HG03060 (cell line): ENCODE results near the gene COMMD4.

ENCODE experiments used
- ATAC-seq: cut with Tn5 transposase; IDR thresholded peaks from one replicate; pipeline ENCODE4 v1.9.1; 2021; ENCODE audit warnings: low read depth, moderate number of reproducible peaks; ENCODE audit not compliant: unreplicated experiment

The COMMD4 gene

DNA sequence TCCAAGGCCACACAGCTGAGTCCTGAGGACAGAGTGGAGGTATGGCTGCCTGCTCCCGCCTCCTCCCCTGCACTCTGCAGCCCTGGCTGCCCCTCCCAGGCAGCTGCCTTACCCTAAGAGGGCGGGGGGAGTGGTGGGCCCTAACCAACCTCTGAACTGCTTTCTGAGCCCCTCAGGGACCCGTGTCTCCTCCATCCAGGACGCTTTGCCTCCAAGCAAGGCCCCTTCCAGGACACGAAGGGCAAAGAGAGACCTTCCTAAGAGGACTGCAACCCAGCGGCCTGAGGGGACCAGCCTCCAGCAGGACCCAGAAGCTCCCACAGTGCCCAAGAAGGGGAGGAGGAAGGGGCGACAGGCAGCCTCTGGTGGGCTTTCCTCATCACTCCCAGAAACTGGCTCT lies 18.6 kb downstream of the COMMD4 start:
- no peak for ATAC-seq

DNA sequence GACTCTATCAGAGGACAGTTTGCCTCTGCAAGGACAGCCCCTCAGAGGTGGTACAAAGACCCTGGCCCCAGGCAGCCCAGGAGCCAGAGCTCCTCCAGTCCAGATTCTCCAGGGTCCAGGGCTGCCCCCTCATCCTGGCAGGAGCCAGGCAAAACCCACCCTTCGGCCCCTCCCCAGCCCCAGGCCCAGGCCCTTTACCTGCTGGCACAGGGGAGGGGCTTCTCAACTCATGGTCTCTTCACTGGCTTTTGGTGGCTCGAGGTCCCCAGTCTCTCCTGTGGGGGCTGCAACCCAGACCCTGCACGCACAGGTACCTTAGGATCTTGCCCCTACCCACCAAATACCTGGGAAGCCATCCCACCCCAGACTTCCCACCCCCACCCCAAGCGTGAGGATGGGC lies 19.5 kb downstream of the COMMD4 start:
- ATAC-seq: no peak

DNA sequence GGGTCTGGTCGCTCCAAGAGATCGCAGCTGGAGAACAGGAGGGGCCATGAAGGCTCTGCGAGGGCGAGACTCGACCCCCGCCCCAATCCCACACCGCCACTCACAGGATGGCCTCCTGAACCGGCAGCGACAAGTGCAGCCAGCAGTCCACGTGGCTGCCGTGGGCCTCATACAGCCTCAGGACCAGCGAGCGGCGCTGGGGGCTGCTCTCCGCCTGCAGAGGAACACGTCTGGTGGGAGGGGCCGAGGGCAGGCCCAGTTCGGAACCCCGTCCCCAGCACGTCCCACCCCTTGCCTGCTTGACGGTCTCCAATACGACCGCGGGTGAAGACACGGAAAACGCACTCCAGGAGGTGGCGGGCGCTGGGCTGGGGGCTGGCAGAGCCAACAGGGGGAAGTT lies 20.1 kb downstream of the COMMD4 start:
- no peak for ATAC-seq

DNA sequence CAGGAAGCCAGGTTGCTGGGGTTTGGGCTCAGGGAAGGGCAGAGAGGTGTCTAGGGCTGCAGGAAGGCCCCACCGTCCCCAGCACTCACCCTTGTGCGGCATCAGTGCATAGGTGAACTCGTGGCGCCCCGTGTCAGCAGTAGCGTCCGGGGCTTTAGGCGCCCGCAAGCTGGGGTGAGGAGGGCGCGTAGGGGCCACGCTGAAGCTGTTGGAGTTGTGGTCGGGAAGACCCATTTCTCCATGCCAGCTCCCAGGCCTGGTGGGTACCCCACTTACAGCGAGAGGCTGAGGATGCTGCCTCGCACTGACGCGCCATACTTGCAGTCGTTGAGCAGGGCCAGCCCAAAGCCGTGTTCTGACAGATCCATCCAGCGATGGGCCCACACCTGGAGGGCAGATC lies 20.7 kb downstream of the COMMD4 start:
- ATAC-seq: no peak

DNA sequence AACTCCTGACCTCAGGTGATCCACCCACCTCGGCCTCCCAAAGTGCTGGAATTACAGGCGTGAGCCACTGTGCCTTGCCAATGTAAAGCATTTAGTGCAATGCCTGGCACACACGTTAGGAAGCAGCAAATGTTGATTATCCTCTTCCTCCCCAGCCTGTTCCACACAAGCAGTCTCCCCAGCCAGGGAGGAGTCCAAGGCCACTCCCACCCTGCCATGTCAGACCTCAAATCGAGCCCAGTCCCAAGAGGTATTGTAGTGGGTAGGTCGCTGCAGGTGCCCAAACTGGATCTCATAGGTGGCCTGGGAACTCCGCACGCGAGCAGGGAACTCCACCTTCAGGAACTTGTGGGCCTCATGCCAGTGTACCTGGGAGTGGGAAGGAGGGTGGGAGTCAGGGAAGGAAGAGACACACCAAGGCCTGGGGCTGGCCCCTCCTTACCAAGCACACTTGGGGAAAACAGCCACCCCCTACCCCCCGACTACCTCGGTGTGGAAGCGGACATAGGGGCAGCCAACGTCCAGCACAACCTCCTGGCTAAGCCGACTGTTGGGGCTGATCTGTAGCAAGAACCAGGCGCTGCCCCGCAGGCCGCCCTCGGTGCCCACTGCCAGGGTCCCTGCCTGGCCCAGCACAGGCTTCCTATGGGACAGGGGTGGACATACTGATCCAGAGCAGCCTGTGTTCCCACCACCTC lies 22.3 kb downstream of the COMMD4 start:
- ATAC-seq: no peak

DNA sequence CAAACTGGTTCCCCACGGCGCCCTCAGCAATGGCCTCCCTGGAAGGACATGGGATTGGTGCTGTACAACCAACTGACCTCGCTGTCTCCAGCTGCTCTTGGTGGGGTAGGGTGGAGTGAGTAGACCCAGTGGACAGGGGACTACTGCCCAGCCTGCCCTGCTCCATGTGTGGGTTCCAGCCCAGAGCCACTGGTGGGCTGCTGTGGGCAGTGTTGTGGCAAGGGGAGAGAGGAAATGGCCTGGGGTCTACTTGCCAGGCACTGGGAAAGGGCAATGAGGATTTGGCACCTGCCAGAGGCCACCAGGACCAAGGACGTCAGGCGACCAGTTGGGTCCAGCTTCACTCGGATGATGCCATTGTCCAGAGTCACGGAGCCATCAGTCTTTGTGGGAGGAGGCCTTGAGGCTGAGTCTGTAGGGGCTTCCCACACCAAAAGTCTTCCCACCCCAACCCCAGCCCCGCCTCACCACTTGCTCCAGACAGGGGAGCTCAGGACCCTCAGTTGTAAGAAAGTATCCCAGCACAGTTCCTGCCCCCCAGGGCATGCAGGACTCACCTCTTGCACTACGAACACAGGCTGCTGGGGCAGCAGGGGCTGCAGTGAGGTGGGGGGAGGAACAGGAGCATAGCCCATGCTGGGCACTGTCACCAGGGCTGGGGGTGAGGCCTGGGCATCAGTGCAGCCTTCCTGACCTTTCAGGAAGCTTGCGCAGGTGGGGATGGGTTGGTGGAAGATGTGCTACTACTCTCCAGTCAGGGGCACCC lies 23.1 kb downstream of the COMMD4 start:
- no peak for ATAC-seq

DNA sequence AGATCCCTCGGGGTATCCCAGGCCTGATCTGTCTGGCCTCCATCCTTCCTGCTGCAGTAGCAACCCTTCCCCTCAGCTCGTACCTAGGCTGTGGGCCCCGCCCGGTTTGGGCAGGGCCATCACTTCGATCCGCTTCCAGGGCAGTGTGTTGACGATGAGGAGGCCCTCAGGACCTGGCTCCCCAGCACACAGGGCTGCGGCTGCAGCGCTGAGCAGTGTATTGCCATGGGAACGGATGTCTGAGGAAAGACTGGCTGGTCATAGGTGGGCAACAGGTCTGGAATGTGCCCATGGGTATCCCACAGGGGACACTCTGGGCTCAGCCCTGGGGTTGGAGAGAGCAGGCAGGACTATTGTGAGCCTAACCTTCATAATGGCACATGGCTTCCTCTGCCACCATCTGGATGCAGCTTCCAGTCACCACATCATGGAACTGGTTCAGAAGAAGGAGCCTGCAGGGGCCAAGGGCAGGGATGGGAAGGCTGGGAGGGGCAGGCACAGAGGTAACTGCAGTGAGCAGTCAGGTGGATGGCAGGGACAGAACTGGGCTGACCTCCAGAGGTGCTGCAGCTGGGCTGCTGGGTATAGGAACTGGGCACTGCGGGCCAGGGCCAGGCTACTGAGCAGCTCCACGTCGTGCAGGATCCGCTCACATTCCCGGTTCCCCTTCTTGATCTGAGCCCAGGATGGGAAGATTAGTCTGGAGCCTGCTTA lies 23.8 kb downstream of the COMMD4 start:
- ATAC-seq: no peak

DNA sequence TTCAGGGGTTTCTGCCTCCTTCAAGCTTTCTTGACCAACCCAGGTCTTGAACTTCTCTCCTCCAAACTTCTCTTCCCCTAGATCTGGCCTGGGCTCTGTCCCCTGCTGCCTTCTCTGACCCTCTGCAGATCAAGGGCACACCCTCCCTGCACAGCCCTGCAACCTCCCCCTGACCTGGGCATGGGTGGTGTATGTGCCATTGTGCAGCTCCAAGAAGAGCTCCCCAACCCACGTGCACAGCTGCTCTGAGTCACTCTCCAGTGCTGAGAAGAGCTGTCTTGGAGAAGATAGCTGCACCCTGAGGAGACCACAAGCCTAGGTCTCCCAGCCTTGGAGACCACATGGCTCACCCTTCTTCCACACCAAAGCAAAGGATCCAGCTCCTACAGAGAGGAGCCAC lies 24.5 kb downstream of the COMMD4 start:
- ATAC-seq: no peak

DNA sequence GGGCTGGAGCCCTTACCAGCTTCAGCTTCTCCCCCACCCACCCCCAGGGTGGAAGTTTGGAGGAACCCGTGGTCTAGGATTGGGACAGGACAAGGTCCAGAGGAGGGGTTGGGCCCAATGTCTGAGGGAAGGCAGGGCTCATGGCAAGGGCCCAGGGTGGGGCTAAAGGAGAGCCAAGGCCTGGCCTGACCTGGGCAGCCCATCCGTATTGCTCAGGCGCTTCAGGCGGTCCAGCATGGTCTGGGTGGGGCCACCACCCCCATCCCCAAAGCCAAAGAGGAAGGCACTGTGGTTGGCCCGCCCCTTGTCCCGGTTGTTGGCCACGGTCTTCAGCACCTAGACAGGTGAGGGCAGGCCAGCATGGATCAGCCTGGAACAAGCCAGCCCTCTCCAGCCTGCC lies 25.0 kb downstream of the COMMD4 start:
- no peak for ATAC-seq

DNA sequence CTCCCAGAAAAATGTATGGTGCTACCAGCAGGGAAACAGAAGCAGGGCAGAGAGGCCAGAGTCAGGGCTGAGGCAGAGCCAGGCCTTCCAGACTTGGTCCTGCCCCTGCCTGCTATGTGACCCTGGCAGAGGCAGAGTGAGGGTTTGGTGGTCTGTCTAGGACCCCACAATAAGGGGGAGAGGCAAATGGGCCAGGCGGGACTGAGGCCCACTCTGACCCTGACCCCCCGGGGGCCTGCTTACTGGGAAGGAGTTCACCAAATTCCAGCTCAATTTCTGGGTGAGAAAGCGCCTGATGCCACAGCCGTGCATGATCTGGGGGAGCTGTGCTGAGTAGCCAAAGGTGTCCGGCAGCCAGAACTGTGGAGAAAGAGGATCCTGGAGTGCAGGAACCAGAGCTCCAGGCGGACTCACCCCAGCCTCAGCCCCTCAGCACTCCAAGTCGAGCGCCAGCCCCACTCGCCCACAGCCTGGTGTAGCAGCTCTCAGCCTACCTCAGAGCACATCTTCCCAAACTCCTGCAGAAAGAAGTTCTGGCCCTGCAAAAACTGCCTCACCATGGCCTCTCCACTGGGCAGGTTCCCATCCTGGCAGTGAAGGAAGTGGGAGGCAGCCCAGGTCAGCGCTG lies 25.6 kb downstream of the COMMD4 start:
- no peak for ATAC-seq

DNA sequence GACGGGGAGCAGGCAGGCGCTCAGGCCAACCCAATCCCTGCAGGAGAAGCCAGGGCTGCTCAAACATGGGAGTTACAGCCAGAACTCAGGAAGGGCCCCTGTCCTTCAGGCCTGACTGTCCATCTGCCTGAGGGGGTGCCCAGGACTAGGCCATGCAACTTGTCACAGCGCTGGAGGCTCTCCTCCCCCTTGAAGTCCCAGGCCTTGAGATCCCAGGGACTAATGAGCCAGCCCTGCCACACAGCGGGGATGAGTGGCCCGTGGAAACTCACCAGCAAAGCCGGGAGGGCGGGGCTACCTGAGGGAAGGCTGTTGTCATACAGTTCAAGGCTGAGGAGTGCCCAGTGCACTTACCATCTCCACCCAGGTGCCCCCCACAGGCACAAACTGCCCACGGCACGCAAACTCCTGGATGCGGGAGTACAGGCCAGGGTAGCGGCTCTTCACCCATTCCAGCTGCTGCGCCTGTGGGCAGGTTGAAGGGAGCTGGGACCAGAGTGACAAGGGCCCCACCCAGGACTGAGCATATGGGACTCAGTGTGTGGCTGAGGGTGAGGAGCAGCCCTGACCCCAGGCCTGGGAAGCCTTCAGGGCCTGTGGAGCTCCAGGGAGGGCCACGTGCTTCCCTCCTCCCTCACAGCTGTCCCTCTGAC lies 26.3 kb downstream of the COMMD4 start:
- no peak for ATAC-seq

DNA sequence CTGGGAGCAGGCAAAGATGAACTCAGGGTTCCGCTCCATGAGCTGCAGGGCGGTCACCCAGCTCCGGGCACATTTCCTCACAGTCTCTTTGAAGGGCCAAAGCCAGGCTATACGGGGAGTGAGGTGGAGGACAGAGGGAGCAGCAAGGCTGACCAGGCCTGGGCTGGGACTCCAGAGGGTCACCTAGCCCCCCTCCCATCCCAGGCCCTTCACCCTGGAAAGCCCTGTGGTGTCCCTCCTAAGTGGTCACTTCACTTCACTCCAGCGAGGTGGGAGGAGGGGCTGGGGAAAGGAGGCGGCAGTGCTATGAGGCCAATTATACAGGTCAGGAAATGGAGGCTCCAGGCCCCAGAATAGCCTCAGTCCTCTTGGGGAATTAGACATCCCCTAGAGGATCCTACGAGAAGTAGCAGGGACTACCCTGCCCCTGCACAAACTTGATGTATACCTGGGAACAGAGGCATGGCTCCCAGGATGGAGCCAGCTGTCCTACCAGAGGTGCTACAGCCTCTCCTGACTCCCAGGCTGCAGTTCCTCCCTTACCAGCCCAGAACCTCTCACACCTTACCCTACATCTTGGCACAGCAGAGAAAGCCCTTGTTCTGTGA lies 26.9 kb downstream of the COMMD4 start:
- ATAC-seq: no peak

DNA sequence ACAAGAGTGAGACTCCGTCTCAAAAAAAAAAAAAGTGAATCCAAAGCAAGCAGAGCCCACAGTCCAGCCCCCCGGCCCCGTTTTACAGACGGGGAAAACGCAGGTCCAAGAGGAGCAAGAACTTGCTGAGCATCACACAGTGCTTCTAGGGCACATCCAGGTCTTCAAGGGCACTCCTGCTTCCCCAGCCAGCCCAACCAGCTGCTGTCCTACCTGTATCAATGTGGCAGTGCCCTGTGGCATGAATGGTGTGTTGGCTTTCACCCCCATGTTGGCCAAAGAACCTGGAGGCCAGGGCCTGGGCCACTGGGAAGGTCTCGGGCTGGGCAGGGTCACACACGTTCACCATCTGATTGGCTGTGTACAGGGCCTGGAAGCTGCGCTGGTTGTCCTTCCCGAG lies 27.9 kb downstream of the COMMD4 start:
- ATAC-seq: no peak

DNA sequence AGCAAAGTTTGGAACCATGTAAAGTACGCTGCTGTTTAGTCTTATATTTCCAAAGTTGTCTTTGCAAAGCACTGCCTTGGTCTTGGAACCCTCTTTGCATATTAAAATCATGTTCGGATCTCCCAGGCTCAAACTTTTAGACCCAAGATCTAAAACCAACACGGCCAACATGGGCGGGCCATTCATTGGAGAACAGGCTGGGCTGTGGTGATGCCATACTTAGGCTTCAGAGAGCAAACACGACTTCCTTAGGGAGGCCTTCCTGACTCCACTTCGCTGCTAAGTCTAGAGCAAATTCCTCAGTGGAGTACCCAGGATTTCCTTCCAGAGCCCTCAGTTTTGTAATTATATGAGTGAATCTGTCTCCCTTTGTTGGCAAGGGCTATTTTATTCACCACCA lies 29.0 kb downstream of the COMMD4 start:
- ATAC-seq: no peak

DNA sequence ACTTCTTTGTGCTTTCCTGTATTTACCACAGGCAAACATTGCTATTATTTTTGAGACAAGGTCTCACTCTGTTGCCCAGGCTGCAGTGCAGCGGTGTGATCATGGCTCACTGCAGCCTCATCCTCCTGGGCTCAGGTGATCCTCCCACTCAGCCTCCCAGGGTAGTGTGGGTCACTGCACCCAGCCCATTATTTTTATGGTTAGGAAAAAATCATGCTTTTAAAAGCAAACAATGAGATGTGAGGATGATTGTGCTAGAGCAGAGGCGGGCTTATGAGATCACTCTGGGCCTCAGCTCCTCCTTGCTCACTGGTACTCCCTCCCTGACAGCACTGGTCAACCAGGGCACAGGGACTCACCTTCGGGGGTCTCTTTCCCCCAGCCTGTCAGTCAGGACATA lies 30.3 kb downstream of the COMMD4 start:
- no peak for ATAC-seq

DNA sequence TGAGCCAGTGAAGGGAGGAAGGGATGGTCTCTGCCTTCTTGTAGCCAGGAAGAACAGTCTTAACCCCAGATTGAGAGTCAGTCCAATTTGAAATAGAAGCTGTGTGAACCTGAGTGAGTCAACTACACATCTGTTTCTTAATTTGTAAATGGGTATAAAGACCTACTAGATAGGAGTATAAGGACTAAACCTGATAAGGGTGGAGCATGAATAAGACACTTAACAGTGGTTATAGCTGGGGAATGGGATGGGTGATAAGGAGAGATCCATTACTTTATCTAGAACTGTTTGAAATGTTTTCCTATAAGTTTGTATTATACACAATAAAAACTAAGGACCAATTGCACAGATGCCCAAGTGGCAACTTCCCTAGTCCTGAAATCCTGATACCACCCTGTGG lies 31.1 kb downstream of the COMMD4 start:
- ATAC-seq: no peak

DNA sequence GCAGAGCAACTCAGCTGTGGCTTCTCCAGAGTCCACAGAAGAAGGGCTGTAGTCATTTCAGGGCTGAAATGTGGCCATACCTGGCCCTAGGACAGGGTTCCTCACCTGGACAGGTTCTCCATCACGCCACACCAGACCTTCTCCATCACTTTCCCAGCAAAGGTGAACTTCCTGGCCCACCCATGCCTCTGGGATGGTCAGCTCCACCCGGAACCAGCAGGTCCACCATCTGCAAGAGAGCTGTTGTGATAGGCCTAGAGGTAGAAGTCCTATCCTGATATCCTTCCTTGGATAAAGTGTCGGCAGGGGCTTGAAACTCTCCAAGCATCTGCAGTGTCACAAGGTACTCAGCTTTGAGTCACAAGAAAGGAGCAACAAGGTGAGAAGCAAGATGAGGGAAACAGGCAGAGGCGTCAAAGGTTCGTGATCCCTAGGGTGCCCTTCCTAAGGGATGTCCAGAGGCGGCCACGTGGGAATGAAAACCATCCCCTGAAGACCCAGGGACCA lies 31.6 kb downstream of the COMMD4 start:
- no peak for ATAC-seq

DNA sequence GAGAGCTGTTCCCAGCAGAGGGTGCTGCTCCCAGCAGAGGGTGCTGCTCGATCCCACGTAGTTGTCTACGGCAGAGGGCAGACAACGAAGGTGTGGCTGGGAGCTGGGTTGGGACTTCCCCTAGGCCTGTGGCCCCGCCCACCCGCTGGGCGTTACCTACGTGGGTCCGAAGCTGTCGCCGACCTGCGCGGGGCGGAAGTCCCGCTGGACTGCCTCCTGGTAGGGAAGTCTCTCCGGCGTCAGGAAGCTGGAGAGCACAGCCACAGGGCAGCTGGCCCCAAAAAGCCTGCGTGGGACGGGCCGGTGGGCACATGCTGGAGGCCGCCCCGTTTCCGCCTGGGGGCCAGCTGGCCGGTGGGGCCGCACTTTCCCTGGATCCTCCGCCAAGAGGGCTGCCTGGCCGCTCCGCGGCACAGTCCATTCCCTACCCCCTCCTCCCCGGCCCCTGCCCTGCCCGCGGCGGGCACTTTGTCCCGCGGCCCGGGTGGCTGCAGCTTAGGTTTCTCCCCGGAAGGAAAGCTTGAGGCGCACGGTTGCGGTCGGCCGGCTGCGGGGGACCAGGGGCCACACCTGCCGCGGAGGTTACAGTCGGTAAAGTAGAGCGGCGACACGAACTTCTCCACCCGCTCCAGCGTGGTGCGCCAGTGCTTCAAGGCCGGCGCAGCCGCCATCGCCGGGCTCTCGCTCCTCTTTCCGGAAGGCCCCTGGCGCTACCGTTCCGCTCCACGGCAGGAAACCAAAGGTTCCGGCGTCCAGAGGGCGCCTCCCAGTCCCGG lies 32.2 kb downstream of the COMMD4 start, which contains the start of gene MAN2C1:
TSS of gene MAN2C1 (minus strand) at position 695 of the 776 bp plus-strand sequence. CDS start at position 671, 24 bp downstream.
- peak; percentile 76 for ATAC-seq

DNA sequence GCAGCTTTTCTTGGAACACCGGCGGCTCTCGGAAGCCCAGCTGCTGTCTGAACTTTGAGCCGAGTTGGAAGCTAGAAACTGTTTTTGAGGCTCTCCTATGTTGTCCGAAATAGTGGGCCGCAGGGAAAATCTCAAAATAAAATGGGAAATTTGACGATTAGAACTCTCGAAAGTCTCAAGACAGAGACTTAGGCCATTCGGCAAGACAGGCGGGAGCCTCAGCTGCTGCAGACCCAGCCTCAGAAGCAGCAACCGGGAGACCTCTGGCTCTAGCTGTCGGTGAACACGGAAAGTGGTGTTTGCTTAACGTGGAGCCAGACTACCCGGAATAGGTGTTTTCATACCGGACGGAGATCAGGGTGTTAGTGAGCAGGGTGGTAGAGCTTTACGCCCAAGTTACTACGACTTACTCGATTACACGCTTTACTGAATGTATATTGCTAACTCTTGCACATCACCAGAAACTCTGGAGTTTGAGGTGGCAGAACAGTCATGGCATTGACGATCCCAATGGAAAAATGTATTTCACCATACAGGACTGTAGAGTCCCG lies 32.9 kb downstream of the COMMD4 start:
- ATAC-seq: no peak
